Natural killer cell (primary cell): ENCODE results near the gene PON2. TPM values are rescaled to one million over a fixed set of nuclear protein-coding genes. Genes with fewer than 3 reads are reported as not detected.
A peak's percentile ranks its signal among the peaks of the same experiment; 100 is the strongest.

Source experiments
- ATAC-seq, 3 donors: fragments of 150-1000 bp in 2 of 3; fragments of 200-7000 bp in 1 of 3; cut with Tn5 transposase; 1 replicate in 1 of 3; 2 replicates in 2 of 3; pipeline ENCODE4 v1.10.0; 2021; ENCODE audit warnings: mild to moderate bottlenecking in 2 of 3, moderate library complexity in 2 of 3
- DNase-seq, 2 donors: peaks; one replicate each; pipeline versions ENCODE4 v3.0.0 to v3.0.0-alpha.2; 2013 to 2021; ENCODE audit warnings: mixed read lengths in 1 of 2
- H3K27ac ChIP-seq: one replicate; pipeline ENCODE4 v1.5.1; 2013; ENCODE audit warnings: mild to moderate bottlenecking, low read length
- H3K27me3 ChIP-seq: one replicate; pipeline ENCODE4 v1.6.1; 2013; ENCODE audit warnings: low read length; ENCODE audit not compliant: control insufficient read depth, insufficient read depth
- H3K36me3 ChIP-seq: one replicate; pipeline ENCODE4 v1.6.1; 2013; ENCODE audit warnings: low read length; ENCODE audit not compliant: control insufficient read depth, insufficient read depth
- H3K4me1 ChIP-seq: one replicate; pipeline ENCODE4 v1.6.1; 2013; ENCODE audit warnings: low read length; ENCODE audit not compliant: control insufficient read depth, insufficient read depth
- H3K4me3 ChIP-seq: one replicate; pipeline ENCODE4 v1.5.1; 2013; ENCODE audit warnings: low read length
- H3K9me3 ChIP-seq: one replicate; pipeline ENCODE4 v1.6.1; 2013; ENCODE audit warnings: low read length; ENCODE audit not compliant: control insufficient read depth, insufficient read depth
- H3K27ac Mint-ChIP-seq, 2 donors: one replicate each; pipeline ENCODE4 v1.8.0; 2022; ENCODE audit warnings: mild to moderate bottlenecking in 2 of 2, mixed read lengths in 2 of 2, moderate library complexity in 1 of 2
- H3K27me3 Mint-ChIP-seq, 2 donors: one replicate each; pipeline ENCODE4 v1.8.0; 2022; ENCODE audit warnings: low read depth in 2 of 2, mixed read lengths in 2 of 2
- H3K36me3 Mint-ChIP-seq: one replicate; pipeline ENCODE4 v1.8.0; 2022; ENCODE audit warnings: mixed read lengths
- H3K4me1 Mint-ChIP-seq, 2 donors: one replicate each; pipeline ENCODE4 v1.8.0; 2022; ENCODE audit warnings: mixed read lengths in 2 of 2
- H3K4me3 Mint-ChIP-seq: one replicate; pipeline ENCODE4 v1.8.0; 2022; ENCODE audit warnings: mild to moderate bottlenecking, moderate library complexity, mixed read lengths
- H3K9me3 Mint-ChIP-seq, 2 donors: one replicate each; pipeline ENCODE4 v1.8.0; 2022; ENCODE audit warnings: mixed read lengths in 2 of 2
- CTCF ChIP-seq: fragments of 200-600 bp; IDR thresholded peaks from one replicate; pipeline ENCODE4 v1.8.0; 2022; ENCODE audit warnings: antibody characterized with exemption
- WGBS: methylation state at CpG from one replicate; pipeline ENCODE4 v1.1.7; 2013; ENCODE audit warnings: missing lambda C conversion rate; ENCODE audit not compliant: insufficient coverage; 5-methylcytosine and 5-hydroxymethylcytosine counted together
- intact Hi-C: fragments of 100-400 bp; cut with micrococcal nuclease; formaldehyde crosslinking; loops from one replicate; pipeline ENCODE4 v1.14.2; 2022
- total RNA-seq, 4 donors: library from RNA; stranded (reverse); fragments of 120-200 nt in 1 of 4; gene quantifications; one replicate each; pipeline versions ENCODE4 v1.2.3 to v1.2.4, GENCODE V29; 2013 to 2022

Gene PON2
- total RNA-seq, 3 donors from 2014 or later (not counting 1 experiment from before 2014, with no cell fraction given) = 26.6 to 35.7 (median 35.6) TPM

DNA sequence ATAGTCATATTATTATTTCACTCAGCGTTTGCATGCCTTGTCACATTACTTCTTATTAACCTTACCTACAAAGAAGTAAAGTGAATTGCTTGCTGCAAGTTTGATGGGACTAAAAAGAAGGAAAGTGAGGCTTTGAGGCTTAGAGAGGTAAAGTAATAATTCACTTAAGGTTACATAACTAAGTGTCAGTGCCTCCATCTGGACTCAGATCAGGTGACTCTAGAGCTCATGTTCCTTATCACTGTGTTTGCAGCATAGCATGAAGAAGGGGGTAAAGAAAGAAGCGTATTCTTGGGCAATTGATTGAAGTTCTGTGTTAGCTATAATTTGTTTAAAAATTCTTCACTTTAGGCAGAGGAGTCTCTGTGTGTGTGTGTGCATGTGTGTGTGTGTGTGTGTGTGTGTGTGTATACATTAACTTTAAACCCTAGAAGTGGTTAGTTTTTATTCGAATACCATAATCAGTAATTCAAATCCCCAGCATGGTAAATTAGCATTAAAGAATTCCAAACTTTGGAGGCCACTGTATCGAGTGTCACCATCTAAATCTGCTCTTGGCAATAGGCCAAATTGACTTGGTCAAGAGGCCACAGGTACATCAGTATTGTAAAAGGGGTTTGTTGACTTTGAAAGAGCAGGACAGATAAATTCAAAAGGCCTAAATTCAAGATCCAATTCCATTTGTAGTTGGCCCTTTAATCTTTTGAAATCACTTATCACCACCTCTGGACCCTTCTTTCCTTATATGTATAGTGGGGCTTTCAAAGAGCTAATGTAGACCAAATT is 36.5 kb downstream of the PON2 start:
- peaks cover 0 to 5% of the 10 kb centered on the region in 2 donors for H3K4me1 Mint-ChIP-seq
- no peak overlapping the region for H3K27ac Mint-ChIP-seq
- Histone ChIP-seq H3K27me3 (peaks cover 12% of the 10 kb centered on the region), H3K4me3 (no peak overlapping the region), H3K9me3 (no peaks in the 10 kb centered on the region), H3K27ac (no peak overlapping the region), H3K4me1 (peaks cover 10% of the 10 kb centered on the region), H3K36me3 (no peaks in the 10 kb centered on the region)
- DNase-seq (no peak), ATAC-seq (no peak)
- TF ChIP-seq CTCF = no peak
- peaks cover 28 to 30% of the 10 kb centered on the region in 2 donors for H3K27me3 Mint-ChIP-seq
- no peaks in the 10 kb centered on the region for H3K36me3 Mint-ChIP-seq
- intact Hi-C loops = no loop called here
- no peak overlapping the region for H3K4me3 Mint-ChIP-seq
- 84% methylated on average over 2 of the region's 4 CpGs for WGBS
- H3K9me3 Mint-ChIP-seq = no peaks in the 10 kb centered on the region

- TF ChIP-seq CTCF = no peak
- H3K4me1 ChIP-seq = peaks cover 10% of the 10 kb centered on the region
- no peak overlapping the region for H3K27ac ChIP-seq
- DNase-seq (no peak), ATAC-seq (no peak)
- H3K9me3 ChIP-seq = no peaks in the 10 kb centered on the region
- intact Hi-C loops = no loop called here
- Mint-ChIP-seq H3K36me3 (no peaks in the 10 kb centered on the region), H3K4me1 (peaks cover 0 to 5% of the 10 kb centered on the region in 2 donors), H3K4me3 (no peak overlapping the region), H3K27me3 (peaks cover 31 to 39% of the 10 kb centered on the region in 2 donors), H3K9me3 (no peaks in the 10 kb centered on the region), H3K27ac (no peak overlapping the region)
- WGBS = 90% methylated on average over 3 of the region's 3 CpGs
- H3K36me3 ChIP-seq = no peaks in the 10 kb centered on the region
- peaks cover 12% of the 10 kb centered on the region for H3K27me3 ChIP-seq
- no peak overlapping the region for H3K4me3 ChIP-seq
These were observed 37.4 kb downstream of the PON2 start for GRCh38 chr7:95397381-95397780.

GRCh38 chr7:95396136-95397032 is 38.4 kb downstream of the PON2 start, which contains the start of gene PON3:
Gene PON3 (minus strand): TSS chr7:95396375. CDS start chr7:95396350, 25 bp downstream.
- 10% methylated on average over 68 of the region's 68 CpGs for WGBS
- H3K9me3 Mint-ChIP-seq = no peaks in the 10 kb centered on the region
- no peak within 1 kb of the TSS for H3K27ac Mint-ChIP-seq
- H3K27me3 Mint-ChIP-seq = peaks cover 35 to 48% of the 10 kb centered on the region in 2 donors
- peak within 1 kb of the TSS; percentile 28 for H3K4me3 ChIP-seq
- no peaks in the 10 kb centered on the region for H3K9me3 ChIP-seq
- no peak for TF ChIP-seq CTCF
- H3K36me3 ChIP-seq = no peaks in the 10 kb centered on the region
- H3K4me1 Mint-ChIP-seq = peaks cover 0 to 5% of the 10 kb centered on the region in 2 donors
- intact Hi-C loops = no loop called here
- peak in 1 of 2 donors; percentile 41 for DNase-seq
- ATAC-seq = peak; percentile 72 to 79 (median 74)
- no peak within 1 kb of the TSS for H3K27ac ChIP-seq
- H3K4me3 Mint-ChIP-seq = peak within 1 kb of the TSS; percentile 43
- peaks cover 12% of the 10 kb centered on the region for H3K27me3 ChIP-seq
- H3K36me3 Mint-ChIP-seq = no peaks in the 10 kb centered on the region
- peaks cover 10% of the 10 kb centered on the region for H3K4me1 ChIP-seq
